ENCODE results near the gene MRPL43.

DNA sequence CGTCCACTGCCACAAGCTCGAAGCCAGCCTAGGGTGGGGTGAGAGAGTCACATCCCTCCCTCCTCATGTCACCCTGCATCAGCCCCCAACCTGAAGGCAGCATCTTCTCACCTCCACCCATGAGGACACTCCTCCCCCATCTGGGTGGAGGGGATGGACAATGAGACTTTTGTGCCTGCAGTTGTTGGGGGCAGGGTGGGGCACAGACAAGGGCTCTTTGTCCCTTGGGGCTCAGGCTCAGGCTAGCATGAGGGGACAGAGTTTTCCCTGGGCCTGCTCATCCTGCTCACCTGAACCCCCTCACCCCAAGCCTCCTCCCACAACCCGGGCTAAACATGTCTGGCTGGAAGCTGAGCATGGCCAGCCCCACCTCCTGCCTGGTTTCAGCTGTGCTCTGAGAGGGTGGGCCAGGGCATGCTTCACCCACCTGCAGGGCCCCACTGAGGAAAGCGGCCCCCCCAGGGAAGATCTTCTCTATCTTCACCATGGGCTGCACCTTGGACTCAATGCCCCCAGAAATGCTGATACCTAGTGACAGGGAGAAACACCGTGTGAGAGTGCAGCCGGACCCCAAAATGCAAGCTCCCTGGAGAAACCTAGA lies 21.6 kb upstream of the MRPL43 start:
- TF ChIP-seq JUND (IDR thresholded peaks at IDR 0.05) (no peak), FOXA1 (IDR thresholded peaks at IDR 0.05) (no peak), YY1 (IDR thresholded peaks at IDR 0.05) (no peak), RAD21 (IDR thresholded peaks at IDR 0.05) (no peak), RXRA (IDR thresholded peaks at IDR 0.05) (no peak), NR2F2 (IDR thresholded peaks at IDR 0.05) (no peak), TAF1 (conservative IDR thresholded peaks at IDR 0.05) (no peak), SP1 (IDR thresholded peaks at IDR 0.05) (no peak), FOXA2 (IDR thresholded peaks at IDR 0.05) (no peak)
- TF ChIP-seq, protein P1, sequence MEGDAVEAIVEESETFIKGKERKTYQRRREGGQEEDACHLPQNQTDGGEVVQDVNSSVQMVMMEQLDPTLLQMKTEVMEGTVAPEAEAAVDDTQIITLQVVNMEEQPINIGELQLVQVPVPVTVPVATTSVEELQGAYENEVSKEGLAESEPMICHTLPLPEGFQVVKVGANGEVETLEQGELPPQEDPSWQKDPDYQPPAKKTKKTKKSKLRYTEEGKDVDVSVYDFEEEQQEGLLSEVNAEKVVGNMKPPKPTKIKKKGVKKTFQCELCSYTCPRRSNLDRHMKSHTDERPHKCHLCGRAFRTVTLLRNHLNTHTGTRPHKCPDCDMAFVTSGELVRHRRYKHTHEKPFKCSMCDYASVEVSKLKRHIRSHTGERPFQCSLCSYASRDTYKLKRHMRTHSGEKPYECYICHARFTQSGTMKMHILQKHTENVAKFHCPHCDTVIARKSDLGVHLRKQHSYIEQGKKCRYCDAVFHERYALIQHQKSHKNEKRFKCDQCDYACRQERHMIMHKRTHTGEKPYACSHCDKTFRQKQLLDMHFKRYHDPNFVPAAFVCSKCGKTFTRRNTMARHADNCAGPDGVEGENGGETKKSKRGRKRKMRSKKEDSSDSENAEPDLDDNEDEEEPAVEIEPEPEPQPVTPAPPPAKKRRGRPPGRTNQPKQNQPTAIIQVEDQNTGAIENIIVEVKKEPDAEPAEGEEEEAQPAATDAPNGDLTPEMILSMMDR (IDR thresholded peaks at IDR 0.05; ENCODE audit: low read depth, low read length, missing input control) = no peak
- TF ChIP-seq, protein P2, sequence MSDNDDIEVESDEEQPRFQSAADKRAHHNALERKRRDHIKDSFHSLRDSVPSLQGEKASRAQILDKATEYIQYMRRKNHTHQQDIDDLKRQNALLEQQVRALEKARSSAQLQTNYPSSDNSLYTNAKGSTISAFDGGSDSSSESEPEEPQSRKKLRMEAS (IDR thresholded peaks at IDR 0.05) = no peak
- TF ChIP-seq, protein P3, sequence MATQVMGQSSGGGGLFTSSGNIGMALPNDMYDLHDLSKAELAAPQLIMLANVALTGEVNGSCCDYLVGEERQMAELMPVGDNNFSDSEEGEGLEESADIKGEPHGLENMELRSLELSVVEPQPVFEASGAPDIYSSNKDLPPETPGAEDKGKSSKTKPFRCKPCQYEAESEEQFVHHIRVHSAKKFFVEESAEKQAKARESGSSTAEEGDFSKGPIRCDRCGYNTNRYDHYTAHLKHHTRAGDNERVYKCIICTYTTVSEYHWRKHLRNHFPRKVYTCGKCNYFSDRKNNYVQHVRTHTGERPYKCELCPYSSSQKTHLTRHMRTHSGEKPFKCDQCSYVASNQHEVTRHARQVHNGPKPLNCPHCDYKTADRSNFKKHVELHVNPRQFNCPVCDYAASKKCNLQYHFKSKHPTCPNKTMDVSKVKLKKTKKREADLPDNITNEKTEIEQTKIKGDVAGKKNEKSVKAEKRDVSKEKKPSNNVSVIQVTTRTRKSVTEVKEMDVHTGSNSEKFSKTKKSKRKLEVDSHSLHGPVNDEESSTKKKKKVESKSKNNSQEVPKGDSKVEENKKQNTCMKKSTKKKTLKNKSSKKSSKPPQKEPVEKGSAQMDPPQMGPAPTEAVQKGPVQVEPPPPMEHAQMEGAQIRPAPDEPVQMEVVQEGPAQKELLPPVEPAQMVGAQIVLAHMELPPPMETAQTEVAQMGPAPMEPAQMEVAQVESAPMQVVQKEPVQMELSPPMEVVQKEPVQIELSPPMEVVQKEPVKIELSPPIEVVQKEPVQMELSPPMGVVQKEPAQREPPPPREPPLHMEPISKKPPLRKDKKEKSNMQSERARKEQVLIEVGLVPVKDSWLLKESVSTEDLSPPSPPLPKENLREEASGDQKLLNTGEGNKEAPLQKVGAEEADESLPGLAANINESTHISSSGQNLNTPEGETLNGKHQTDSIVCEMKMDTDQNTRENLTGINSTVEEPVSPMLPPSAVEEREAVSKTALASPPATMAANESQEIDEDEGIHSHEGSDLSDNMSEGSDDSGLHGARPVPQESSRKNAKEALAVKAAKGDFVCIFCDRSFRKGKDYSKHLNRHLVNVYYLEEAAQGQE (IDR thresholded peaks at IDR 0.05) = no peak
- TF ChIP-seq, protein P4, sequence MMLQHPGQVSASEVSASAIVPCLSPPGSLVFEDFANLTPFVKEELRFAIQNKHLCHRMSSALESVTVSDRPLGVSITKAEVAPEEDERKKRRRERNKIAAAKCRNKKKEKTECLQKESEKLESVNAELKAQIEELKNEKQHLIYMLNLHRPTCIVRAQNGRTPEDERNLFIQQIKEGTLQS (IDR thresholded peaks at IDR 0.05) = no peak
- TF ChIP-seq, protein P5, sequence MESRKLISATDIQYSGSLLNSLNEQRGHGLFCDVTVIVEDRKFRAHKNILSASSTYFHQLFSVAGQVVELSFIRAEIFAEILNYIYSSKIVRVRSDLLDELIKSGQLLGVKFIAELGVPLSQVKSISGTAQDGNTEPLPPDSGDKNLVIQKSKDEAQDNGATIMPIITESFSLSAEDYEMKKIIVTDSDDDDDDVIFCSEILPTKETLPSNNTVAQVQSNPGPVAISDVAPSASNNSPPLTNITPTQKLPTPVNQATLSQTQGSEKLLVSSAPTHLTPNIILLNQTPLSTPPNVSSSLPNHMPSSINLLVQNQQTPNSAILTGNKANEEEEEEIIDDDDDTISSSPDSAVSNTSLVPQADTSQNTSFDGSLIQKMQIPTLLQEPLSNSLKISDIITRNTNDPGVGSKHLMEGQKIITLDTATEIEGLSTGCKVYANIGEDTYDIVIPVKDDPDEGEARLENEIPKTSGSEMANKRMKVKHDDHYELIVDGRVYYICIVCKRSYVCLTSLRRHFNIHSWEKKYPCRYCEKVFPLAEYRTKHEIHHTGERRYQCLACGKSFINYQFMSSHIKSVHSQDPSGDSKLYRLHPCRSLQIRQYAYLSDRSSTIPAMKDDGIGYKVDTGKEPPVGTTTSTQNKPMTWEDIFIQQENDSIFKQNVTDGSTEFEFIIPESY (IDR thresholded peaks at IDR 0.05) = no peak
